Renal pelvis (tissue), 4 donors: Measurements from ENCODE around the gene PDE6H. TPM values are rescaled to one million over a fixed set of nuclear protein-coding genes. Genes with fewer than 3 reads are reported as not detected.

Experiments
- DNase-seq: peaks from one replicate; pipeline ENCODE4 v3.0.0-alpha.2; 2013
- polyA plus RNA-seq, 3 donors: library from polyadenylated mRNA; unstranded; fragments of 120-200 nt; gene quantifications; one replicate each; pipeline ENCODE4 v1.2.1, GENCODE V29; 2013; ENCODE audit not compliant: insufficient read length in 3 of 3

PDE6H gene
- polyA plus RNA-seq, 3 donors: 0.11 TPM; not detected in 2

GRCh38 chr12:15000575-15000974, 27.7 kb downstream of the PDE6H start:
- no peak for DNase-seq

GRCh38 chr12:15001733-15002382, 29.0 kb downstream of the PDE6H start:
- no peak for DNase-seq

- no peak for DNase-seq
These were observed 31.6 kb downstream of the PDE6H start for GRCh38 chr12:15004421-15004820.

- DNase-seq: no peak
These were observed 32.2 kb downstream of the PDE6H start for GRCh38 chr12:15005064-15005463.

- DNase-seq: no peak
These were observed 34.7 kb downstream of the PDE6H start for GRCh38 chr12:15007551-15007950.

GRCh38 chr12:15011162-15011561, 38.3 kb downstream of the PDE6H start:
- DNase-seq: no peak

GRCh38 chr12:15013634-15014179, 40.9 kb downstream of the PDE6H start:
- DNase-seq: no peak

GRCh38 chr12:15014708-15015107, 41.9 kb downstream of the PDE6H start:
- no peak for DNase-seq

GRCh38 chr12:15015121-15015520, 42.3 kb downstream of the PDE6H start:
- DNase-seq: no peak

- DNase-seq: no peak
These were observed 47.3 kb downstream of the PDE6H start for GRCh38 chr12:15020156-15020555.

Other genes with a start within 250 kb of the PDE6H start
- gene WBP11, start 169.6 kb upstream of the PDE6H start, polyA plus RNA-seq: 100 to 1,000 TPM in 2 of 3 donors, 10 to 100 TPM in 1; 89.7 to 104 (median 103) TPM
- 1 to 10 TPM; 3.9 to 4.6 (median 4.1) TPM for gene C12orf60, start 169.4 kb upstream of the PDE6H start, polyA plus RNA-seq
- 1 to 10 TPM; 2.2 to 2.3 (median 2.3) TPM for gene SMCO3, start 158.9 kb upstream of the PDE6H start, polyA plus RNA-seq
- under 1 TPM; 0.16 to 0.23 (median 0.16) TPM for gene ART4, start 129.5 kb upstream of the PDE6H start, polyA plus RNA-seq
- gene MGP, start 87.2 kb upstream of the PDE6H start, polyA plus RNA-seq: 10 to 100 TPM; 27.4 to 52.6 (median 36.0) TPM
- gene ERP27, start 34.5 kb upstream of the PDE6H start, polyA plus RNA-seq: 10 to 100 TPM; 20.6 to 27.6 (median 23.0) TPM
- gene ARHGDIB, start 11.4 kb upstream of the PDE6H start, polyA plus RNA-seq: 10 to 100 TPM; 50.2 to 56.4 (median 50.4) TPM
- 10 to 100 TPM; 30.9 to 34.6 (median 31.1) TPM for gene RERG, start 248.4 kb downstream of the PDE6H start, polyA plus RNA-seq